ENCODE data around the gene KRTAP4-9.
"Not testable (repeated sequence)": the region's sequence is repeated elsewhere in the genome, so short reads cannot be mapped to it uniquely, and the experiment has no call there.

KRTAP4-9 gene

DNA sequence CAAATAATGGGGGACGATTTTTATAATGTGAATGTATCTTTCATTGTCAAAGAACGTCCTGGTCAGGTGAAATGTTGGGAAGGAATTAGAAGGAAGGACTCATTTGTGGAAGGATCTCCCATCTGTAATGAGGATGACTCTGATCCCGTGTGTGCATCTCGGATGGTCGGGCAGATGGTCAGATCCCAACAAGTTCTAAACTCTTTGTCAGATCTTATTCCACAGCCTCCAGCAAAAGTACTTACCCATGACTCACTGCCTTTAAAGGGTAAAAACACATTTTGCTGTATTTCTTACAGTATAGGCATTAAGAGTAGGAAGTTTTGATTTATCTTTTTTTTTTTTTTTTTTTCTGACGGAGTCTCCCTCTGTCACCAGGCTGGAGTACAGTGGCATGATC is 6.7 kb upstream of the KRTAP4-9 start:
- DNase-seq = no peak

DNA sequence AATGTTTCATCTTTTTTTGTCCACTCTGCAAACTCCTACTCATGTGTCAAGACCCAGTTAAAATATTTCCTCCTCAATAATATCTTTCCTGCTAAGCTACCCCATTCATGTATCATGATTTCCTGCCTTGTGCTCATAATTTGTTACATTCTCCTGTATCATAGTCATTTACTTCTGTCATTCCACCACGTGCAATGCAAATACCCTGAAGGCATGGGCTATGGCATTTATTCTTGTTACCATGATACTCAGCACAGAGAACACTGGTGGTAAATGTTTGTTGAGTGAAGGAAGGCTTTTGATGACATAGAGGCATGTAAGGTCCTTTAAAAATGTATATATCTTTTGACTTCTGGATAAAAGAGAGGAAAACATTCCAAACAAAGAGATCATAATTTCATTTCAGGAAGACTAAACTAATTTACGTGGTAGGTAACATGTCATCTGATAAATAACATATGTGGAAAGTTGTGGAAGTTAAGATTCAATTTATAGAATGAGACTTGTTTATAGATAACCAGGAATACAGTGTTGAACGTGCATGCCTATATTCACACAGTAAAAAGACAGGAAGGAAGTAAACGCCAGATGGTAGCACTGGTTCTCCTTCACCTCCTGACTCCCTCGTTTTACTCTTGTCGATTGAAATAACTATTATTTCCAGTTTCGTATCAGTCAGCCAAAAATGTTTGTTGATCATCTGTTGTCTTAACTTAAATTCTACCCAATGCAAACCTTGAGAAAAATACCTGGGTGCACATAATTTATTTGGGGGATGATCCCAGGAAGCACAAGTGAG is 5.3 kb upstream of the KRTAP4-9 start:
- not testable (repeated sequence) for DNase-seq

- no peak for DNase-seq
Measured at GRCh38 chr17:41101586-41102259, 3.5 kb upstream of the KRTAP4-9 start, which contains the start of gene KRTAP4-16. TSS of gene KRTAP4-16 (minus strand) at chr17:41102209. CDS start at chr17:41102209, 0 bp downstream.

GRCh38 chr17:41103896-41104295 is 1.3 kb upstream of the KRTAP4-9 start:
- no peak for DNase-seq

DNA sequence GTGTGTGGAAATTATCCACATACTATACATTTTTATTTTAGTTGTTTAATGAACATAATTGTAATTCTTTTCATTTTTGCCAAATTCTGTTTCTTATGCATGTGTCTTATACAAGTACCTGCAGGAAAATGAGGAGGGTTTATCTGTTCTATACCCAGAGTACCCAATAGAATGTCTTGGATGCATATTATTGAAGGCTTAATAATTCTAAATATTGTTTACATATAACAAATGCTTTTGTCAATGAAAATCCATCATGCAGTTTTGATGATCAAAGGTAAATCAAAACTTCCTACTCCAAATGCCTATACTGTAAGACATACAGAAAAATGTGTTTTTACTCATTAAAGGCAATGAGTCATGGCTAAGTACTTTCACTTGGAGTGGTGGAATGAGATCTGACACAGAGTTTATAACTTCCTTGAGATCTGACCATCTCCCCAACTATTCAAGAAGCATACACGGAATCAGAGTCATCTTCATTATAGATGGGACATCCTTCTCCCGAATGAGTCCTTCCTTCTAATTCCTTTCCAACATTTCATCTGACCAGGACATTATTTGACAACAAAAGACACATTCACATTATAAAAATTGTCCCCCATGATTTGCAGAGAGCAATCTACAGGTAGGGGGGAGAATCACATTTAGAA is 677 bp upstream of the KRTAP4-9 start:
- not testable (repeated sequence) for DNase-seq

GRCh38 chr17:41107941-41108450 is 2.8 kb downstream of the KRTAP4-9 start:
- DNase-seq = no peak

- not testable (repeated sequence) for DNase-seq
Measured at GRCh38 chr17:41108728-41109386, 3.7 kb downstream of the KRTAP4-9 start.

GRCh38 chr17:41111151-41111885 is 6.1 kb downstream of the KRTAP4-9 start:
- DNase-seq = no peak

DNA sequence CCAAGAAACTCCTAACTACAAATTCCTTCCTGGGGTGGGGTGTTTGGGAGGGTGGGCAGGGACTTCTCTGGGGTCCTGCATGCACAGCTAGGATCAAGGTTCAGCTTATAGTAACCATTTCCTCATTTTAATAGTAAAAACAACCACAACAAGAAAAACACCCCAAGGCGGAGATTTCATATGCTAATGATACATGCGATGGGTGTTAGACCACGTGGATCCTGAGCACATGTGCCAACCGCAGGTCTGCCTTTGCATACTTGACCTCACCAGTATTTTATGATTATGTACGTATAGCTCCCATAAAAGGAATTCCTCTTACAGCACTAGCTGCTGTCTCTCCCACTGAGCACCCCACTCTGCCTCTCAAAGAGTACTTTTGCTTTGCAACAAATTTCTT is 11.1 kb downstream of the KRTAP4-9 start:
- no peak for DNase-seq

GRCh38 chr17:41117846-41118386 is 12.7 kb downstream of the KRTAP4-9 start, which contains the start of gene KRTAP4-11:
TSS of gene KRTAP4-11 (minus strand) at chr17:41118373. CDS start at chr17:41118315, 58 bp downstream.
- not testable (repeated sequence) for DNase-seq

DNA sequence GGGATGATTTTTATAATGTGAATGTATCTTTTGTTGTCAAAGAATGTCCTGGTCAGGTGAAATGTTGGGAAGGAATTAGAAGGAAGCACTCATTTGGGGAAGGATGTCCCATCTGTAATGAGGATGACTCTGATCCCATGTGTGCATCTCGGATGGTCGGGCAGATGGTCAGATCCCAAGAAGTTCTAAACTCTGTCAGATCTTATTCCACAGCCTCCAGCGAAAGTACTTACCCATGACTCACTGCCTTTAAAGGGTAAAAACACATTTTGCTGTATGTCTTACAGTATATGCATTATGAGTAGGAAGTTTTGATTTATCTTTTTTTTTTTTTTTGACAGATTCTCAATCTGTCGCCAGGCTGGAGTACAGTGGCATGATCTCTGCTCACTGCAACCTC is 13.5 kb downstream of the KRTAP4-9 start:
- DNase-seq = no peak

DNA sequence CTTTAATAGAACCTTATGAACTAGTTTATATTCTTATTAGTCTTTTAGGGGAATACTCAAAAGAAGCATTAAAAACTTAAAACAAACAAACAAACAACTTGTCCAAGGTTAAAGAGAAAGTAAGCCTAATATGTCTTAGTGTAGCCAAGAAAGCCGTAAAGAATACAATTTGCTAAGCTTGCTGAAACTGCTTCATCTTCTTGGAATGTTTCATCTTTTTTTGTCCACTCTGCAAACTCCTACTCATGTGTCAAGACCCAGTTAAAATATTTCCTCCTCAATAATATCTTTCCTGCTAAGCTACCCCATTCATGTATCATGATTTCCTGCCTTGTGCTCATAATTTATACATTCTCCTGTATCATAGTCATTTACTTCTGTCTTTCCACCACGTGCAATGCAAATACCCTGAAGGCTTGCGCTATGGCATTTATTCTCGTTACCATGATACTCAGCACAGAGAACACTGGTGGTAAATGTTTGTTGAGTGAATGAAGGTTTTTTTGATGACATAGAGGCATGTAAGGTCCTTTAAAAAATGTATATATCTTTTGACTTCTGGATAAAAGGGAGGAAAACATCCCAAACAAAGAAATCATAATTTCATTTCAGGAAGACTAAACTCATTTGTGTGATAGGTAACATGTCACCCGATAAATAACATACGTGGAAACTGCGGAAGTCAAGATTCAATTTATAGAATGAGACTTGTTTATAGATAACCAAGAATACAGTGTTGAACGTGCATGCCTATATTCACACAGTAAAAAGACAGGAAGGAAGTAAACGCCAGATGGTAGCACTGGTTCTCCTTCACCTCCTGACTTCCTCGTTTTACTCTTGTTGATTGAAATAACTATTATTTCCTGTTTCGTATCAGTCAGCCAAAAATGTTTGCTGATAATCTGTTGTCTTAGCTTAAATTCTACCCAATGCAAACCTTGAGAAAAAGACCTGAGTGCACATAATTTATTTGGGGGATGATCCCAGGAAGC is 14.8 kb downstream of the KRTAP4-9 start:
- DNase-seq = not testable (repeated sequence)

GRCh38 chr17:41121742-41122141 is 16.6 kb downstream of the KRTAP4-9 start:
- no peak for DNase-seq

GRCh38 chr17:41123292-41123990 is 18.3 kb downstream of the KRTAP4-9 start:
- not testable (repeated sequence) for DNase-seq

DNA sequence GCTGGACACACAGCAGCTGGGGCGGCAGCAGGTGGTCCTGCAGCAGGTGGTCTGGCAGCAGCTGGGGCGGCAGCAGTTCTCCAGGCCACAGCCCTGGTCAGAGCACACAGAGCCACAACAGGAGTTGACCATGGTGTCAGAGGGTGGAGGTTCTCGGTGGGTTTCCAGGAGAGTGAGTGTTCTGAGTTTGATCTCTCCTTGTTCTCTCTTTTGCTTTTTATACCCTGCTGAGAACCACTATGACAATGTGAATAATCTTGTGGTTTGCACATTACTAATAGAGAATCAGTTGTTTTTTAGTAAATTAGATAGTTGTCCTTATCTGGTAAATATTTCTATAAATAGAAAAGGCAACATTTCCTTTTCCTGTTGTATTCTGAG is 18.8 kb downstream of the KRTAP4-9 start, which contains the start of gene KRTAP4-12:
Gene KRTAP4-12 (minus strand): TSS at position 192 of the 381 bp plus-strand sequence. CDS start 60 bp downstream, at position 132.
- not testable (repeated sequence) for DNase-seq

DNA sequence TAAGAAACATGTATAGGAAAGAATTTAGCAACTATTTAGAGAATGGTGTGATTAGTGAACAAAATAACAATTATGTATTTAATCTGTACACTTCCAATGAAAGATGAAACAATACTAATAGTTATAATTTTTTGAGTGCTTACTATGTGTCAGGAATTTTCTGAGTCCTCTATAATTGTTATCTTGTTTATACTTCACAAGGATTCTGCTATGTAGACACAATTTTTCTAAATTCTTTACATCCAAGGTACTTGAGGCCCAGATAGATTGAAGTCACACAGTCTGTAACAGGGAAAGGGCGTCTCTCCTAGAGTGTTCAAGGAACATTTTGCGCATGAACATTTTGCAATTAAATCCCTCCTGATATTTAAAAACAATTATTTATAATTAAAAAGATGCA is 19.9 kb downstream of the KRTAP4-9 start:
- DNase-seq = no peak

DNA sequence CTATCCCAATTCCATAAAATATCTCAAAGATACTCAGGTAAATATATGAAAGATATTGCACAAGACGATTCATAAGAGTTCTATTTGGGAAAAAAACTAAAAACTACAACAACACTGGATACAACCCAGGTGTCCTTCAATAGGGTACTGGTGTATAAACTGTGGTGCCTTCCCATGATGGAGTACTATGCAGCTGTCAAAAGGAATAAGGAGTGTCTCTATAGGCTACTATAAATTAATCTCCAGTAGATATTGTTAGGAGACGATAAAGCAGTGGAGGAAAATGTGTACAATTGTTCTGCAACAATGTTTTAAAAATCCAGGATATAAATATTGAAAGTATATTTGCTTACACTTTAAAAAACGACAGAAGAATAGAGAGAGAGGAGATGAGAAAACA is 21.2 kb downstream of the KRTAP4-9 start:
- no peak for DNase-seq

GRCh38 chr17:41127371-41127770 is 22.2 kb downstream of the KRTAP4-9 start:
- no peak for DNase-seq

- no peak for DNase-seq
Measured at GRCh38 chr17:41131979-41132378, 26.8 kb downstream of the KRTAP4-9 start.
